Natural killer cell (primary cell): ENCODE measurements around the gene CACNA2D4. TPM values are rescaled to one million over a fixed set of nuclear protein-coding genes. Genes with fewer than 3 reads are reported as not detected.
A peak's percentile ranks its signal among the peaks of the same experiment; 100 is the strongest.

Experiments used
- ATAC-seq, 3 donors: fragments of 150-1000 bp in 2 of 3; fragments of 200-7000 bp in 1 of 3; cut with Tn5 transposase; 1 replicate in 1 of 3; 2 replicates in 2 of 3; pipeline ENCODE4 v1.10.0; 2021; ENCODE audit warnings: mild to moderate bottlenecking in 2 of 3, moderate library complexity in 2 of 3
- DNase-seq, 2 donors: peaks; one replicate each; pipeline versions ENCODE4 v3.0.0 to v3.0.0-alpha.2; 2013 to 2021; ENCODE audit warnings: mixed read lengths in 1 of 2
- H3K27ac ChIP-seq: one replicate; pipeline ENCODE4 v1.5.1; 2013; ENCODE audit warnings: mild to moderate bottlenecking, low read length
- H3K27me3 ChIP-seq: one replicate; pipeline ENCODE4 v1.6.1; 2013; ENCODE audit warnings: low read length; ENCODE audit not compliant: control insufficient read depth, insufficient read depth
- H3K36me3 ChIP-seq: one replicate; pipeline ENCODE4 v1.6.1; 2013; ENCODE audit warnings: low read length; ENCODE audit not compliant: control insufficient read depth, insufficient read depth
- H3K4me1 ChIP-seq: one replicate; pipeline ENCODE4 v1.6.1; 2013; ENCODE audit warnings: low read length; ENCODE audit not compliant: control insufficient read depth, insufficient read depth
- H3K4me3 ChIP-seq: one replicate; pipeline ENCODE4 v1.5.1; 2013; ENCODE audit warnings: low read length
- H3K9me3 ChIP-seq: one replicate; pipeline ENCODE4 v1.6.1; 2013; ENCODE audit warnings: low read length; ENCODE audit not compliant: control insufficient read depth, insufficient read depth
- H3K27ac Mint-ChIP-seq, 2 donors: one replicate each; pipeline ENCODE4 v1.8.0; 2022; ENCODE audit warnings: mild to moderate bottlenecking in 2 of 2, mixed read lengths in 2 of 2, moderate library complexity in 1 of 2
- H3K27me3 Mint-ChIP-seq, 2 donors: one replicate each; pipeline ENCODE4 v1.8.0; 2022; ENCODE audit warnings: low read depth in 2 of 2, mixed read lengths in 2 of 2
- H3K36me3 Mint-ChIP-seq: one replicate; pipeline ENCODE4 v1.8.0; 2022; ENCODE audit warnings: mixed read lengths
- H3K4me1 Mint-ChIP-seq, 2 donors: one replicate each; pipeline ENCODE4 v1.8.0; 2022; ENCODE audit warnings: mixed read lengths in 2 of 2
- H3K4me3 Mint-ChIP-seq: one replicate; pipeline ENCODE4 v1.8.0; 2022; ENCODE audit warnings: mild to moderate bottlenecking, moderate library complexity, mixed read lengths
- H3K9me3 Mint-ChIP-seq, 2 donors: one replicate each; pipeline ENCODE4 v1.8.0; 2022; ENCODE audit warnings: mixed read lengths in 2 of 2
- WGBS: methylation state at CpG from one replicate; pipeline ENCODE4 v1.1.7; 2013; ENCODE audit warnings: missing lambda C conversion rate; ENCODE audit not compliant: insufficient coverage; 5-methylcytosine and 5-hydroxymethylcytosine counted together
- intact Hi-C: fragments of 100-400 bp; cut with micrococcal nuclease; formaldehyde crosslinking; loops from one replicate; pipeline ENCODE4 v1.14.2; 2022
- total RNA-seq, 4 donors: library from RNA; stranded (reverse); fragments of 120-200 nt in 1 of 4; gene quantifications; one replicate each; pipeline versions ENCODE4 v1.2.3 to v1.2.4, GENCODE V29; 2013 to 2022
- TF ChIP-seq, protein P1 (sequence below): fragments of 200-600 bp; IDR thresholded peaks from one replicate; pipeline ENCODE4 v1.8.0; 2022; ENCODE audit warnings: antibody characterized with exemption

Gene CACNA2D4
- total RNA-seq, 3 donors from 2014 or later (not counting 1 experiment from before 2014, with no cell fraction given) = 26.5 to 49.6 (median 34.9) TPM

DNA sequence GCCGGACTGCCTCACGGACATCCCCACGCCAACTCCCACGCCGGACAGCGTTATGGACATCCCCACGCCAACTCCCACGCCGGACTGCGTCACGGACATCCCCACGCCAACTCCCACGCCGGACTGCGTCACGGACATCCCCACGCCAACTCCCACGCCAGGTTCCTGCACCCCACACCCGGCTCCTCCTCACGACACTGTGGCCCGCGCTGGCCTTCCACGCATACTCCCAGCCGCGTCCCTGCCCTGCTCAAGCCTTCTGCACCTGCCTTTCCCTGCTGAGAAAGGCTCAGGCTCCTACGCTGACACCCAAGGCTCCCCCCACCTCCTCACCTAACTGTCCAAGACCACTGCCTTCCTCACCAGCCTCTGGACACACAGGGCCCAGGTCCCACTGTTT is 9.7 kb downstream of the CACNA2D4 start:
- Mint-ChIP-seq H3K4me3 (no peak overlapping the region), H3K27ac (no peak overlapping the region), H3K4me1 (peaks cover 5 to 12% of the 10 kb centered on the region in 2 donors), H3K36me3 (peaks cover 22% of the 10 kb centered on the region), H3K9me3 (peaks cover 0 to 9% of the 10 kb centered on the region in 2 donors), H3K27me3 (peaks cover 12 to 23% of the 10 kb centered on the region in 2 donors)
- no peak for DNase-seq
- ATAC-seq = no peak
- TF ChIP-seq, protein P1, sequence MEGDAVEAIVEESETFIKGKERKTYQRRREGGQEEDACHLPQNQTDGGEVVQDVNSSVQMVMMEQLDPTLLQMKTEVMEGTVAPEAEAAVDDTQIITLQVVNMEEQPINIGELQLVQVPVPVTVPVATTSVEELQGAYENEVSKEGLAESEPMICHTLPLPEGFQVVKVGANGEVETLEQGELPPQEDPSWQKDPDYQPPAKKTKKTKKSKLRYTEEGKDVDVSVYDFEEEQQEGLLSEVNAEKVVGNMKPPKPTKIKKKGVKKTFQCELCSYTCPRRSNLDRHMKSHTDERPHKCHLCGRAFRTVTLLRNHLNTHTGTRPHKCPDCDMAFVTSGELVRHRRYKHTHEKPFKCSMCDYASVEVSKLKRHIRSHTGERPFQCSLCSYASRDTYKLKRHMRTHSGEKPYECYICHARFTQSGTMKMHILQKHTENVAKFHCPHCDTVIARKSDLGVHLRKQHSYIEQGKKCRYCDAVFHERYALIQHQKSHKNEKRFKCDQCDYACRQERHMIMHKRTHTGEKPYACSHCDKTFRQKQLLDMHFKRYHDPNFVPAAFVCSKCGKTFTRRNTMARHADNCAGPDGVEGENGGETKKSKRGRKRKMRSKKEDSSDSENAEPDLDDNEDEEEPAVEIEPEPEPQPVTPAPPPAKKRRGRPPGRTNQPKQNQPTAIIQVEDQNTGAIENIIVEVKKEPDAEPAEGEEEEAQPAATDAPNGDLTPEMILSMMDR = no peak
- peaks cover 4% of the 10 kb centered on the region for H3K27me3 ChIP-seq
- H3K4me3 ChIP-seq = no peak overlapping the region
- intact Hi-C loops = no loop called here
- peaks cover 9% of the 10 kb centered on the region for H3K4me1 ChIP-seq
- H3K27ac ChIP-seq = no peak overlapping the region
- WGBS = 97% methylated on average over 26 of the region's 26 CpGs
- H3K9me3 ChIP-seq = peaks cover 4% of the 10 kb centered on the region
- no peaks in the 10 kb centered on the region for H3K36me3 ChIP-seq

DNA sequence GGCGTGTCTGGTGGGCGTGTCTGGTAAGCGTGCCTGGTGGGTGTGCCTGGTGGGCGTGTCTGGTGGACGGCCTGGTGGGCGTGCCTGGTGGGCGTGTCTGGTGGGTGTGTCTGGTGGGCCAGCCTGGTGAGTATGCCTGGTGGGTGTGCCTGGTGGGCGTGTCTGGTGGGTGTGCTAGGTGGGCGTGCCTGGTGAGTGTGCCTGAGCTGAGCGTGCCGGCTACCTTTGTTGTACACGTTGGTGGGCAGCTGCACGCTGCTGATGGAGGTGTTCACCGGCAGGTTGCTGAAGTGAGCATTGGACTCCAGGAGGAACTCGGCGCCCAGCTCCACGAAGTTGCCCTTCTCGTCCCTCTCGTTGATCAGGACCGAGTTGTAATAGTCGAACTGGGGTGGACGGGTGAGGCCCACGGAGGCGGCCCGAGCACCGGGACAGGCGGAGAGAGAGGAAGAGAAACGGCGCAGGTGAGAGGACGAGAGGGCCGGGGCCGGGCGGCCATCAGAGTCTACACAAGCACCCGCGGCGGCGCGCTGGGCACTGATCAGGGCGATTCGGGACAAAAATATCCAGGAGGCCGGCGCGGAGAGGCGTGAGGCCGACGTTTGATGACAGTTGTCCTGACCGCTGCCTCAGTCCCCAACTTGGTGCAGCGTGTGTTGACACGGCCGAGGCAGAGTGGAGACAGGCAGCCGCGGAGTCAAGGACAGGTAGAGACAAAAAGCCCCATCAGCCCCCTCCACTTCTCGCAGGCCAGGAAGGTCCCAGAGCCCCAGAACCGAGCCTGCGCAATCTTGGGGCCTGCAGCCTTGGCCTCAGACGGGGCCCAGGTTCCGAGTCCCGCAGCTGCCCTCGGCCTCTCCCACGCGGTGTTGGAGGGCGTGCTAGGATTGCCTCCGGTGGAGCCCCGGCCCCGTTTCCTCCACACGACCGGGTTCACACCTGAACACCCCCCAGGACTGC is 10.5 kb downstream of the CACNA2D4 start:
- DNase-seq (peak in 1 of 2 donors; percentile 37), ATAC-seq (peak in 1 of 3 donors; percentile 45)
- H3K27ac Mint-ChIP-seq = no peak overlapping the region
- H3K9me3 ChIP-seq = peaks cover 4% of the 10 kb centered on the region
- no peaks in the 10 kb centered on the region for H3K36me3 ChIP-seq
- peaks cover 3 to 12% of the 10 kb centered on the region in 2 donors for H3K9me3 Mint-ChIP-seq
- peaks cover 5 to 12% of the 10 kb centered on the region in 2 donors for H3K4me1 Mint-ChIP-seq
- H3K27me3 ChIP-seq = peaks cover 4% of the 10 kb centered on the region
- TF ChIP-seq, protein P1 = no peak
- H3K4me1 ChIP-seq = peaks cover 9% of the 10 kb centered on the region
- no peak overlapping the region for H3K4me3 ChIP-seq
- peak overlapping the region; percentile 66 for H3K4me3 Mint-ChIP-seq
- intact Hi-C loops = no loop called here
- 50% methylated on average over 67 of the region's 67 CpGs for WGBS
- no peak overlapping the region for H3K27ac ChIP-seq
- H3K27me3 Mint-ChIP-seq = peaks cover 15 to 27% of the 10 kb centered on the region in 2 donors
- H3K36me3 Mint-ChIP-seq = peaks cover 30% of the 10 kb centered on the region

DNA sequence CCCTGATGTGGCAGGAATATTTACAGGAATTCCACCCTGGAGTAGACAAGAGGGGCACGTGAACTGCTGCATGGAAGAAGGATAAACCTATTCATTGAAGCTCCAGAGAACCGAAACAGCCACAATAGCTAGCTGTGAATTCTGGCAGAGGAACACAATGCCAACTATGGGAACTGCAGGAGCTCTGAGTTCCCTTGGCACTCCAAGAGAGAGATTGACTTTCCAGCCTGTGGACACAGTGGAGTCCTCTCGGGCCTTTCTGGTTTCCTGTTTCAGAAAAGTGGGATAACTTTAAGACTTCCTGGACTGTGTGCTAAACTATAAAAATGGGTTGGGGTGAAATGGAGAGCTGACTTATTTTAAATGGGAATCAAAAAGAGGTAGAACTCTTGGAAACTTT is 11.9 kb downstream of the CACNA2D4 start:
- 74% methylated on average over 3 of the region's 3 CpGs for WGBS
- Mint-ChIP-seq H3K36me3 (peaks cover 43% of the 10 kb centered on the region), H3K9me3 (peaks cover 7 to 15% of the 10 kb centered on the region in 2 donors), H3K27me3 (peaks cover 18 to 41% of the 10 kb centered on the region in 2 donors), H3K4me3 (no peak overlapping the region), H3K27ac (no peak overlapping the region), H3K4me1 (peaks cover 5 to 12% of the 10 kb centered on the region in 2 donors)
- DNase-seq (no peak), ATAC-seq (no peak)
- Histone ChIP-seq H3K27ac (no peak overlapping the region), H3K36me3 (no peaks in the 10 kb centered on the region), H3K4me3 (no peak overlapping the region), H3K9me3 (peaks cover 4% of the 10 kb centered on the region), H3K4me1 (peaks cover 9% of the 10 kb centered on the region), H3K27me3 (peaks cover 4% of the 10 kb centered on the region)
- TF ChIP-seq, protein P1 = no peak
- intact Hi-C loops = no loop called here
